Mesendoderm (in vitro differentiated cells): ENCODE results near the gene PSMB3.

Source experiments
- DNase-seq: peaks from one replicate; pipeline ENCODE4 v3.0.0; 2013
- H2AK5ac ChIP-seq: 2 replicates; pipeline ENCODE4 v1.6.1; 2013; ENCODE audit warnings: low read length, inconsistent platforms
- H2BK120ac ChIP-seq: 2 replicates; pipeline ENCODE4 v1.6.1; 2013; ENCODE audit warnings: low read depth, mild to moderate bottlenecking, low read length, moderate library complexity, mixed read lengths
- H2BK15ac ChIP-seq: replicated peaks from 2 replicates; pipeline ENCODE4 v1.6.1; 2013; ENCODE audit warnings: low read depth, mild to moderate bottlenecking, moderate library complexity
- H2BK5ac ChIP-seq: 2 replicates; pipeline ENCODE4 v1.6.1; 2013; ENCODE audit warnings: low read length, inconsistent platforms
- H3K18ac ChIP-seq: 2 replicates; pipeline ENCODE4 v1.6.1; 2013; ENCODE audit warnings: mild to moderate bottlenecking, low read length, mixed read lengths
- H3K23ac ChIP-seq: one replicate; pipeline ENCODE4 v1.6.1; 2013; ENCODE audit warnings: low read length
- H3K27ac ChIP-seq: 2 replicates; pipeline ENCODE4 v1.5.1; 2013; ENCODE audit warnings: low read depth, mild to moderate bottlenecking, inconsistent platforms, low read length, moderate library complexity
- H3K27me3 ChIP-seq: 2 replicates; pipeline ENCODE4 v1.6.1; 2013; ENCODE audit warnings: low read length, control low read depth, mild to moderate bottlenecking, inconsistent platforms; ENCODE audit not compliant: insufficient read depth, poor library complexity
- H3K36me3 ChIP-seq: 2 replicates; pipeline ENCODE4 v1.6.1; 2013; ENCODE audit warnings: low read length, inconsistent platforms; ENCODE audit not compliant: control insufficient read depth, insufficient read depth
- H3K4ac ChIP-seq: one replicate; pipeline ENCODE4 v1.6.1; 2013; ENCODE audit warnings: low read depth, mild to moderate bottlenecking, low read length, moderate library complexity
- H3K4me1 ChIP-seq: 2 replicates; pipeline ENCODE4 v1.6.1; 2013; ENCODE audit warnings: low read depth, low read length, inconsistent platforms; ENCODE audit not compliant: control insufficient read depth
- H3K4me2 ChIP-seq: 2 replicates; pipeline ENCODE4 v1.6.1; 2013; ENCODE audit warnings: low read length
- H3K4me3 ChIP-seq: 2 replicates; pipeline ENCODE4 v1.5.1; 2013; ENCODE audit warnings: mild to moderate bottlenecking, low read length
- H3K56ac ChIP-seq: one replicate; pipeline ENCODE4 v1.6.1; 2013; ENCODE audit warnings: low read length
- H3K79me1 ChIP-seq: 2 replicates; pipeline ENCODE4 v1.6.1; 2013; ENCODE audit warnings: low read length, inconsistent platforms
- H3K79me2 ChIP-seq: 2 replicates; pipeline ENCODE4 v1.6.1; 2013; ENCODE audit warnings: mild to moderate bottlenecking, low read length; ENCODE audit not compliant: control insufficient read depth, insufficient read depth
- H3K9ac ChIP-seq: 2 replicates; pipeline ENCODE4 v1.6.1; 2013; ENCODE audit warnings: low read length, inconsistent platforms
- H4K5ac ChIP-seq: one replicate; pipeline ENCODE4 v1.6.1; 2013; ENCODE audit warnings: low read length
- H4K8ac ChIP-seq: one replicate; pipeline ENCODE4 v1.6.1; 2013; ENCODE audit warnings: low read depth, mild to moderate bottlenecking, control low read depth, low read length, moderate library complexity
- WGBS: extraction: QIAGEN DNeasy Blood & Tissue Kit; methylation state at CpG from one replicate; pipeline ENCODE4 v1.1.7; 2013; ENCODE audit warnings: low lambda C conversion rate, missing lambda C conversion rate; ENCODE audit not compliant: insufficient coverage; ENCODE audit errors: extremely low coverage; 5-methylcytosine and 5-hydroxymethylcytosine counted together

Gene PSMB3

GRCh38 chr17:38713456-38714075 lies 39.0 kb upstream of the PSMB3 start:
- Histone ChIP-seq H3K36me3 (no peaks in the 10 kb centered on the region), H3K79me1 (no peaks in the 10 kb centered on the region), H3K4me1 (no peaks in the 10 kb centered on the region), H3K4me3 (no peak overlapping the region), H2BK120ac (no peak overlapping the region), H3K18ac (no peak overlapping the region), H3K9ac (no peak overlapping the region), H4K8ac (no peak overlapping the region), H3K4me2 (no peak overlapping the region), H3K23ac (no peak overlapping the region), H3K56ac (no peak overlapping the region), H3K4ac (no peak overlapping the region), H2BK5ac (no peak overlapping the region), H4K5ac (no peak overlapping the region), H3K27me3 (no peaks in the 10 kb centered on the region), H3K79me2 (no peaks in the 10 kb centered on the region), H2AK5ac (no peak overlapping the region), H2BK15ac (no peak overlapping the region), H3K27ac (no peak overlapping the region)
- WGBS: no CpG with 5 or more reads among the region's 11 CpGs
- no peak for DNase-seq

DNA sequence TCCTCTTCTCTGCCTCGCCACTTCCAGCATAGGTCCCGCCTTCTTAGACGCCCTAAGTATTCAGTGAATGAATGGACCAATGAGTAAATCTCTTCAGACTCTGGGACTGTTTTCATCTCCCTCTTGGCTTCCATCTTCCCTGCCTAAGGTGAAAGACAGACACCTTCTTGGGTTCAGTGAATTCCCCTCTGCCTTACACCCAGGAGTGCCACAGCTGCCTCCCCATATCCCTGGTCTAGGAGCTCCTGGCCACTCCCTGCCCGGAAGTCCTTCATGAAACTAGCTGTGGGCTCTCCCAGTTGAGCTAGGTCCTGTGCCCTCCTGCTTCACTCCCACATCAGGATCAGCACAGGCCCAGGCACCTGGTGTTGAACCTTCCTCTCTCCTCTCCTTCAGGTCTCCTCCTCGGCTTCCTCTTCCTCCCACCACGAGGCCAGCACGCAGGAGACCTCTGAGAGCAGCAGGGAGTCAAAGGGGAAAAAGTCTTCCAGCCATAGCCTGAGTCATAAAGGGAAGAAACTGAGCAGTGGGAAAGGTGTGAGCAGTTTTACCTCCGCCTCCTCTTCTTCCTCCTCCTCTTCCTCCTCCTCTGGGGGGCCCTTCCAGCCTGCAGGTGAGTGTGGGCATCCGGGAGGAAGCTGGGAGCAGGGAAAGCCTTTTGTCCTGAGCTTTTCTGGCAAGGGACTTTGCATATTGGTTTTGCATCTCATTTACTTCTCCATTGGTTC lies 37.2 kb upstream of the PSMB3 start:
- no peak overlapping the region for H3K27ac ChIP-seq
- no peaks in the 10 kb centered on the region for H3K79me1 ChIP-seq
- DNase-seq: no peak
- no peak overlapping the region for H2AK5ac ChIP-seq
- H4K8ac ChIP-seq: no peak overlapping the region
- peak overlapping the region; percentile 16 for H3K9ac ChIP-seq
- H3K56ac ChIP-seq: peak overlapping the region; percentile 34
- H2BK15ac ChIP-seq: no peak overlapping the region
- no peak overlapping the region for H3K4me3 ChIP-seq
- no peak overlapping the region for H2BK120ac ChIP-seq
- no CpG with 5 or more reads among the region's 9 CpGs for WGBS
- H3K27me3 ChIP-seq: no peaks in the 10 kb centered on the region
- no peak overlapping the region for H3K4me2 ChIP-seq
- no peak overlapping the region for H3K23ac ChIP-seq
- H2BK5ac ChIP-seq: no peak overlapping the region
- H4K5ac ChIP-seq: no peak overlapping the region
- peaks cover 3% of the 10 kb centered on the region for H3K4me1 ChIP-seq
- H3K79me2 ChIP-seq: no peaks in the 10 kb centered on the region
- H3K4ac ChIP-seq: no peak overlapping the region
- no peaks in the 10 kb centered on the region for H3K36me3 ChIP-seq
- H3K18ac ChIP-seq: no peak overlapping the region

DNA sequence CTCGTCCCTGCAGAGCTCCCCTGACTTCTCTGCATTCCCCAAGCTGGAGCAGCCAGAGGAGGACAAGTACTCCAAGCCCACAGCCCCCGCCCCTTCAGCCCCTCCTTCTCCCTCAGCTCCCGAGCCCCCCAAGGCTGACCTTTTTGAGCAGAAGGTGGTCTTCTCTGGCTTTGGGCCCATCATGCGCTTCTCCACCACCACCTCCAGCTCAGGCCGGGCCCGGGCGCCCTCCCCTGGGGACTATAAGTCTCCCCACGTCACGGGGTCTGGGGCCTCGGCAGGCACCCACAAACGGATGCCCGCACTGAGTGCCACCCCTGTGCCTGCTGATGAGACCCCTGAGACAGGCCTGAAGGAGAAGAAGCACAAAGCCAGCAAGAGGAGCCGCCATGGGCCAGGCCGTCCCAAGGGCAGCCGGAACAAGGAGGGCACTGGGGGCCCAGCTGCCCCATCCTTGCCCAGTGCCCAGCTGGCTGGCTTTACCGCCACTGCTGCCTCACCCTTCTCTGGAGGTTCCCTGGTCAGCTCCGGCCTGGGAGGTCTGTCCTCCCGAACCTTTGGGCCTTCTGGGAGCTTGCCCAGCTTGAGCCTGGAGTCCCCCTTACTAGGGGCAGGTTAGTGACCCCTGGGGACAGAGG lies 36.1 kb upstream of the PSMB3 start:
- Histone ChIP-seq H3K27me3 (no peaks in the 10 kb centered on the region), H3K4me1 (peaks cover 3% of the 10 kb centered on the region), H3K18ac (no peak overlapping the region), H3K4me3 (no peak overlapping the region), H3K9ac (no peak overlapping the region), H2BK120ac (no peak overlapping the region), H3K36me3 (no peaks in the 10 kb centered on the region), H4K8ac (no peak overlapping the region), H2AK5ac (no peak overlapping the region), H2BK15ac (no peak overlapping the region), H3K27ac (no peak overlapping the region), H3K79me1 (no peaks in the 10 kb centered on the region), H3K23ac (no peak overlapping the region), H3K79me2 (no peaks in the 10 kb centered on the region), H4K5ac (no peak overlapping the region), H3K56ac (no peak overlapping the region), H3K4me2 (no peak overlapping the region), H2BK5ac (no peak overlapping the region), H3K4ac (no peak overlapping the region)
- DNase-seq: no peak
- no CpG with 5 or more reads among the region's 18 CpGs for WGBS

DNA sequence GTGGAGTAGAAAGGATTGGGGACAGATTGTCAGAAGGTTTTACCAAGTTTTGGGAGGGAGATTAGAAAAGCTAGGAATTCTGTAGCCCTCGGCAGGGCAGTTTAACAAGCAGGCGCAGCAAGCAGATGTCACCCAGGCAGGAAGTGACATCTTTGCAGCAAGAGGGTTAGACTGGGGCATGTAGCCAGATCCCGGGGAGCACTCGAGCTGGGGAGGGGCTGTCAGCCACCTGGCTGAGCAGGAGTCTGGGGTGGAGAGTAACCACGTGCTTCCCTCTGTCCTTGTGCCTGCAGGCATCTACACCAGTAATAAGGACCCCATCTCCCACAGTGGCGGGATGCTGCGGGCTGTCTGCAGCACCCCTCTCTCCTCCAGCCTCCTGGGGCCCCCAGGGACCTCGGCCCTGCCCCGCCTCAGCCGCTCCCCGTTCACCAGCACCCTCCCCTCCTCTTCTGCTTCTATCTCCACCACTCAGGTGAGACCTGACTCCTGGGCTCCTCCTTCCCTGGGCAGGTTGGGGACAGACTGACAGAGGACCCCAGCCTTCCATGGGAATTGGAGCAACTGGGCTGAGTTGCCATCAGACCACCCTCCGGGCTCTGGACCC lies 35.3 kb upstream of the PSMB3 start:
- Histone ChIP-seq H3K4me3 (no peak overlapping the region), H4K8ac (no peak overlapping the region)

DNA sequence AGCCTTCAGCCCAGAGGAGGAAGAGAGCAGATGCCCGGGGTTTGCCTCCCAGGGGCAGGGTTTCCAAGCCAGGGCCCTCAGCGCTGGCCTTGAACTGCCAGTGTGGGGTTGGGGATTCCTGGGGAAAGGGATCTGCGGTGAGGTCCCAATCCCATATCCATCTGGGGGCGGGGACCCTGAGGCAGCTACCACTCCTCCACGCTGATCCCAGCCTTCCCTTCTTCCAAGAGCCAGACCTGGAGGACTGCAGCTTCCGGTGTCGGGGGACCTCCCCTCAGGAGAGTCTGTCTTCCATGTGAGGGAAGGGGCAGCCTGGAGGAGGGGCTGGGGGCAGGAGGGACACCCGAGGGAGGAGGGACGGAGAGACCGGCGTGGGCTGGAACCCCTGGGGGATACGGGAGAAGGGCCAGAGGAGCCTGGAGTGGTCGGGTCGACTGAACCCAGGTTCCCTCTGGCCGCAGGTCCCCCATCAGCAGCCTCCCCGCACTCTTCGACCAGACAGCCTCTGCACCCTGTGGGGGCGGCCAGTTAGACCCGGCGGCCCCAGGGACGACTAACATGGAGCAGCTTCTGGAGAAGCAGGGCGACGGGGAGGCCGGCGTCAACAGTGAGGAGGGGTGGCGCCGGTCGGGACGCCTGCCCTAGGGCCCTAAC lies 33.1 kb upstream of the PSMB3 start:
- no CpG with 5 or more reads among the region's 29 CpGs for WGBS

More for the DNA sequence above, 35.3 kb upstream of the PSMB3 start:
- no peak for DNase-seq
- no peaks in the 10 kb centered on the region for H3K36me3 ChIP-seq
- no peak overlapping the region for H2BK15ac ChIP-seq
- no peak overlapping the region for H2AK5ac ChIP-seq
- H3K4me1 ChIP-seq: peaks cover 3% of the 10 kb centered on the region
- no peak overlapping the region for H3K9ac ChIP-seq
- H3K27me3 ChIP-seq: no peaks in the 10 kb centered on the region
- no peak overlapping the region for H2BK120ac ChIP-seq
- no peak overlapping the region for H3K27ac ChIP-seq
- no peak overlapping the region for H3K4ac ChIP-seq
- no peak overlapping the region for H4K5ac ChIP-seq
- WGBS: no CpG with 5 or more reads among the region's 12 CpGs
- H3K23ac ChIP-seq: no peak overlapping the region
- H3K4me2 ChIP-seq: no peak overlapping the region
- no peak overlapping the region for H3K56ac ChIP-seq
- no peak overlapping the region for H2BK5ac ChIP-seq
- H3K79me1 ChIP-seq: no peaks in the 10 kb centered on the region
- no peaks in the 10 kb centered on the region for H3K79me2 ChIP-seq
- H3K18ac ChIP-seq: no peak overlapping the region

More for the DNA sequence above, 33.1 kb upstream of the PSMB3 start:
- Histone ChIP-seq H4K8ac (no peak overlapping the region), H3K79me2 (no peaks in the 10 kb centered on the region), H3K36me3 (no peaks in the 10 kb centered on the region), H3K4me3 (peak overlapping the region; percentile 26), H3K4me1 (peaks cover 3% of the 10 kb centered on the region), H3K18ac (peak overlapping the region; percentile 24), H3K79me1 (no peaks in the 10 kb centered on the region), H3K9ac (peak overlapping the region; percentile 78), H2AK5ac (no peak overlapping the region), H2BK5ac (no peak overlapping the region), H2BK120ac (no peak overlapping the region), H3K27me3 (no peaks in the 10 kb centered on the region), H2BK15ac (no peak overlapping the region), H4K5ac (no peak overlapping the region), H3K56ac (peak overlapping the region; percentile 80), H3K4ac (peak overlapping the region; percentile 65), H3K27ac (peak overlapping the region; percentile 74), H3K23ac (peak overlapping the region; percentile 15), H3K4me2 (peak overlapping the region; percentile 94)
- DNase-seq: peak; percentile 91
